GM12878 (cell line): Measurements from ENCODE around the gene SMARCA4. TPM values are rescaled to one million over a fixed set of nuclear protein-coding genes. Genes with fewer than 3 reads are reported as not detected.

Experiments used
- ATAC-seq: fragments of 200-7000 bp; cut with Tn5 transposase; 3 replicates; pipeline ENCODE4 v1.9.1; 2020; ENCODE audit warnings: mild to moderate bottlenecking, moderate library complexity
- BruUV-seq: library from RNA; stranded (reverse); fragments of 400-500 nt; replicated peaks from 2 replicates; lab custom pipeline; 2021; lab: Mats Ljungman, UMichigan
- CTCF ChIA-PET: fragments of 300-600 bp; sonication (Branson Sonifier 250); formaldehyde crosslinking; extraction: SDS; loops from one replicate; lab custom pipeline; 2021; ENCODE audit warnings: inconsistent platforms; lab: Yijun Ruan, JAX
- POLR2A ChIA-PET: fragments of 350-600 bp; formaldehyde crosslinking; extraction: SDS; loops from one replicate; lab custom pipeline; 2021; ENCODE audit warnings: inconsistent platforms; lab: Charles Lee
- RAD21 ChIA-PET: fragments of 300-600 bp; sonication (Branson Sonifier 250); formaldehyde crosslinking; loops from one replicate; lab custom pipeline; 2023; ENCODE audit warnings: antibody characterized with exemption; ENCODE audit not compliant: unreplicated experiment; lab: Charles Lee
- SMC1A ChIA-PET: fragments of 300-600 bp; sonication (Branson Sonifier 250); formaldehyde crosslinking; loops from one replicate; lab custom pipeline; 2023; ENCODE audit not compliant: unreplicated experiment, uncharacterized antibody; lab: Charles Lee
- DNase-seq: peaks from one replicate; pipeline ENCODE4 v3.0.0-alpha.2; 2011; ENCODE audit warnings: low read depth, low spot score
- FAIRE-seq: peaks from 3 replicates; lab custom pipeline; 2011; peaks lifted over from hg19 to GRCh38; lab: Jason Lieb, UNC
- H2AFZ ChIP-seq: 2 replicates; pipeline ENCODE4 v1.6.0; 2011; ENCODE audit warnings: low read depth, low read length, control low read depth; ENCODE audit not compliant: control insufficient read depth
- H3K27ac ChIP-seq: 2 replicates; pipeline ENCODE4 v1.5.1; 2011; ENCODE audit warnings: control low read depth; ENCODE audit not compliant: control insufficient read depth, insufficient read depth
- H3K27me3 ChIP-seq, 2 experiments: replicated peaks in 1 of 2; 2 replicates each; pipeline versions ENCODE4 v1.6.0 to v1.6.1; 2011; ENCODE audit warnings: low read length in 1 of 2; ENCODE audit not compliant: control insufficient read depth in 2 of 2, insufficient read depth in 2 of 2
- H3K36me3 ChIP-seq, 2 experiments: 2 replicates each; pipeline ENCODE4 v1.5.1; 2011; ENCODE audit warnings: low read length in 1 of 2; ENCODE audit not compliant: control insufficient read depth in 2 of 2, insufficient read depth in 2 of 2
- H3K4me1 ChIP-seq: 2 replicates; pipeline ENCODE4 v1.6.1; 2011; ENCODE audit warnings: mild to moderate bottlenecking, low read length, moderate library complexity, mixed read lengths; ENCODE audit not compliant: control insufficient read depth, insufficient read depth
- H3K4me2 ChIP-seq: 2 replicates; pipeline ENCODE4 v1.6.0; 2011; ENCODE audit warnings: control low read depth; ENCODE audit not compliant: control insufficient read depth, insufficient read depth
- H3K4me3 ChIP-seq: fragments of 200-600 bp; sonication (generic); 2 replicates; pipeline ENCODE4 v1.5.1; 2016
- H3K79me2 ChIP-seq: 2 replicates; pipeline ENCODE4 v1.6.0; 2011; ENCODE audit warnings: low read length; ENCODE audit not compliant: control insufficient read depth, insufficient read depth
- H3K9ac ChIP-seq: 2 replicates; pipeline ENCODE4 v1.8.0; 2011; ENCODE audit warnings: low read length, control low read depth, mixed read lengths; ENCODE audit not compliant: control insufficient read depth, insufficient read depth
- H3K9me3 ChIP-seq: replicated peaks from 3 replicates; pipeline ENCODE4 v1.5.1; 2011; ENCODE audit warnings: mild to moderate bottlenecking, low read length; ENCODE audit not compliant: control insufficient read depth, insufficient read depth
- H4K20me1 ChIP-seq: 2 replicates; pipeline ENCODE4 v1.6.0; 2011; ENCODE audit not compliant: control insufficient read depth, insufficient read depth
- BACH1 ChIP-seq: fragments of 450-650 bp; IDR thresholded peaks from 2 replicates; pipeline ENCODE4 v1.6.1; 2017; ENCODE audit warnings: mild to moderate bottlenecking, borderline replicate concordance
- BCLAF1 ChIP-seq: fragments of 450-650 bp; IDR thresholded peaks from 2 replicates; pipeline ENCODE4 v1.6.1; 2017; ENCODE audit warnings: antibody characterized with exemption, mild to moderate bottlenecking, moderate library complexity
- BMI1 ChIP-seq: fragments of 450-650 bp; IDR thresholded peaks from 2 replicates; pipeline ENCODE4 v1.6.1; 2016; ENCODE audit warnings: mild to moderate bottlenecking, moderate library complexity, borderline replicate concordance
- KDM1A ChIP-seq: fragments of 200-600 bp; sonication (generic); IDR thresholded peaks from 2 replicates; pipeline ENCODE4 v1.6.1; 2016; ENCODE audit warnings: borderline replicate concordance
- NRF1 ChIP-seq: conservative IDR thresholded peaks from 2 replicates; pipeline ENCODE4 v1.6.1; 2011; ENCODE audit warnings: mild to moderate bottlenecking, low read depth, low read length, improper control_type of control experiment
- SPI1 ChIP-seq: IDR thresholded peaks from 2 replicates; pipeline ENCODE4 v1.6.1; 2011; ENCODE audit warnings: low read depth, mild to moderate bottlenecking, low read length, moderate library complexity, borderline replicate concordance; ENCODE audit not compliant: insufficient read depth
- STAT3 ChIP-seq: IDR thresholded peaks from 2 replicates; pipeline ENCODE4 v1.6.1; 2011; ENCODE audit warnings: low read depth, low read length, improper control_type of control experiment
- WRNIP1 ChIP-seq: IDR thresholded peaks from 2 replicates; pipeline ENCODE4 v1.6.1; 2011; ENCODE audit warnings: low read depth, low read length, improper control_type of control experiment, borderline replicate concordance
- ZNF384 ChIP-seq: IDR thresholded peaks from 2 replicates; pipeline ENCODE4 v1.6.1; 2012; ENCODE audit warnings: low read depth, mild to moderate bottlenecking, low read length, improper control_type of control experiment, borderline replicate concordance
- WGBS: methylation state at CpG from one replicate; pipeline ENCODE4 v1.1.6; 2016; ENCODE audit warnings: low lambda C conversion rate; ENCODE audit not compliant: insufficient replicate concordance, insufficient coverage; ENCODE audit errors: missing lambda C conversion rate; 5-methylcytosine and 5-hydroxymethylcytosine counted together
- in situ Hi-C: fragments of 300-500 bp; cut with MboI; formaldehyde crosslinking; loops from 9 replicates; pipeline ENCODE4 v1.14.3; 2018; ENCODE audit warnings: mixed read lengths
- intact Hi-C: fragments of 100-400 bp; cut with micrococcal nuclease; formaldehyde crosslinking; loops from one replicate; pipeline ENCODE4 v1.14.2; 2022; ENCODE audit not compliant: unreplicated experiment
- polyA plus RNA-seq, 11 experiments: library from polyadenylated mRNA; depleted of rRNA in 4 of 11; unstranded in 6 of 11; stranded (reverse) in 5 of 11; fragments of >200 nt; fragmentation: Nextera tagmentation in 4 of 11; fragmentation: Illumina TruSeq in 1 of 11; extraction: Ambion mirVana in 4 of 11; extraction: Trizol in 1 of 11; gene quantifications; 1 replicate in 1 of 11; 2 replicates in 10 of 11; pipeline versions ENCODE4 v1.2.1 to v1.2.3, GENCODE V29; 2011 to 2016; ENCODE audit warnings: inconsistent platforms in 2 of 11, missing spikeins in 2 of 11, low read depth in 1 of 11
- total RNA-seq, 4 experiments: library from RNA; depleted of rRNA in 3 of 4; stranded (reverse); fragments of >200 nt in 3 of 4; fragmentation: Illumina TruSeq in 1 of 4; extraction: Trizol in 1 of 4; gene quantifications; 2 replicates each; pipeline versions ENCODE4 v1.2.1 to v1.2.3, GENCODE V29; 2013 to 2021

Gene SMARCA4
- total and polyA plus RNA-seq, 10 of the 15 experiments (the other 5 are each of a cell fraction or from before 2014, with no cell fraction given): 22.4 to 175 (median 57.4) TPM

- SMC1A ChIA-PET: interaction anchor here (1.2 kb wide), 1 partner anchor 78 kb away, joined by 3 read pairs; no protein-coding TSS in a partner anchor
- no peaks in the 10 kb centered on the region for H3K4me1 ChIP-seq
- intact Hi-C loops (no loop called here), in situ Hi-C loops (no loop called here)
- POLR2A ChIA-PET: no interaction called here
- no peak overlapping the region for H2AFZ ChIP-seq
- DNase-seq: no peak
- RAD21 ChIA-PET: interaction anchor here (0.8 to 1.3 kb wide), 2 partner anchors 9 to 78 kb away, joined by 3 to 5 read pairs; no protein-coding TSS in a partner anchor
- no peak for ATAC-seq
- no peak for FAIRE-seq
- no peaks in the 10 kb centered on the region for H3K79me2 ChIP-seq
- no peak overlapping the region for H3K4me2 ChIP-seq
- BruUV-seq: no TSS peak
- no peaks in the 10 kb centered on the region for H3K9me3 ChIP-seq
- CTCF ChIA-PET: interaction anchor here (3.4 kb wide), 1 partner anchor 79 kb away, joined by 10 read pairs; no protein-coding TSS in a partner anchor
- H3K27ac ChIP-seq: no peak overlapping the region
- no peaks in the 10 kb centered on the region for H3K27me3 ChIP-seq
- H3K36me3 ChIP-seq: peaks cover 24 to 60% of the 10 kb centered on the region in 2 experiments
- over 99% methylated on average over 6 of the region's 6 CpGs for WGBS
- TF ChIP-seq KDM1A (no peak), WRNIP1 (no peak), SPI1 (no peak), ZNF384 (no peak), NRF1 (no peak), BACH1 (no peak), STAT3 (no peak), BMI1 (no peak), BCLAF1 (no peak)
- no peaks in the 10 kb centered on the region for H4K20me1 ChIP-seq
- no peak overlapping the region for H3K9ac ChIP-seq
- no peak overlapping the region for H3K4me3 ChIP-seq
These were observed 59.6 kb downstream of the SMARCA4 start for GRCh38 chr19:11020423-11020822.
